Kidney tubule cell (primary cell): Measurements from ENCODE around the gene PAX7.
"Not testable (repeated sequence)": the region's sequence is repeated elsewhere in the genome, so short reads cannot be mapped to it uniquely, and the experiment has no call there.

ENCODE experiments used
- DNase-seq: peaks from one replicate; pipeline ENCODE4 v3.0.0-alpha.2; 2018; ENCODE audit warnings: low spot score

PAX7 gene

DNA sequence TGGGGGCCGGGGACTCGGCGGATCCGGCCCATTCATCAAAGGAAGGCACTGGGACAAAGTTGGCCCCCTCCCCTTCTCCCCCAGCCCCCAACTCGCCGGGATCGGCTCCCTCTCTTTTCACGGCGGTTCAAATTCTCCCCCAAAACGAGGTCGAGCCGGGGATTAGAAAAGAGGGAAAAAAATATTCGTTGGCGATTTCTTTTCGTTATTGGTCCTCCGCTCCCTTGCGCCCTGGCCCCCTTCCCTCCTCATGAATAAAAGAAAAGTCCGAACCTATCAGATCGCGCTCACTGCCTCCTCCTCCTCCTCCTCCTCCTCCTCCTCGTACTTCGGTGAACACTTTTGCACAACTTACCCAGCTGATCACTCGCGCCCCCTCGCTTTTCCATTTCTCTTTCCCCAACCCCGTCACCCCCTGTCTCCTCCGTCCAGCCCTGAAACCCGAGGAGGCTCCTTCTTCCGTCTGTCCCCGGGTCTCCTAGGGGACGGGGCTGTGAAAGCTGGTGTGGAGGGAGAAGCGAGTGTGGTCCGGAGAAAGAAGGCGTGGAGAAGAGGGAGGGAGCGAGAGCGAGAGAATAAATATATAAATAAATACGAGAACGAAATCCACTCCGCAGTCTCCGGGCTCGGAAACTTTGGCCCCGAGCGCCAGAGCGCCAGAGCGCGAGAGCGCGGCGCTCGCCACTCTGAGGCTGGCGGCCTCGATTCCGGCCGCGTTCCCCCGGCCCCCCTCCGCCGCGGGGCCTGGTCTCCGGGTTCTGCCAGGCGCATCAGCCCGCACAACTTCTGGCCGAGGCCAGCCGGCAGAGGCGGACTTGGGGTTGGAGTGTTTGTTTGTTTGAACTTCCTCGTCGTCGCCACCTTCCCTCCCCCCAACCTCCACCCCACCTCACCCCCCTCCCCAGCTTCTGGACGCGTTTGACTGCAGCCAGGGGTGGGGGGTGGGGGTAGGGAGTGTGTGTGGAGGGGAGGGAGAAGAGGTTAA lies at the start of gene PAX7:
Gene PAX7, plus strand, starts transcription at position 336 of the 985 bp plus-strand sequence. CDS start 758 bp downstream, outside the sequence.
- DNase-seq: no peak

GRCh38 chr1:18581420-18581880 lies 49.2 kb upstream of the PAX7 start:
- peak; percentile 22 for DNase-seq

DNA sequence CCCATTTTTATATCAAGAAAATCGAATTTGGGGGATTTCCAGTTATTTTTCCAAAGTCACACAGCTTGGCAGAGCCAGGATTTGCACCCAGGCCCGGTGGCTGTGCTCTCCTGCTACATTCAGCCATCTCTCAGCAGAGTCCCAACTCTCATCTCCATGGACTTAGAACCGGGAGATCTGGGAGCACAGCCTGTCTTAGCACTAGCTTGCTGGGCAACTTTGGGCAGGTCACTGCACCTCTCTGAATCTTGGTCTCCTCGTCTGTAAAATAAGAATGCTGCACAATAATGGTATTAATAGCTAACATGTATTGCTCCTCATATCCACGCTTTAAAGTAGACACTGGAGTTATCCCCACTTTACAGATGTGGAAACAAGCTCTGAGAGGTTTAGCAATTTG lies 47.8 kb upstream of the PAX7 start:
- DNase-seq: no peak

GRCh38 chr1:18583326-18583941 lies 47.2 kb upstream of the PAX7 start:
- no peak for DNase-seq

DNA sequence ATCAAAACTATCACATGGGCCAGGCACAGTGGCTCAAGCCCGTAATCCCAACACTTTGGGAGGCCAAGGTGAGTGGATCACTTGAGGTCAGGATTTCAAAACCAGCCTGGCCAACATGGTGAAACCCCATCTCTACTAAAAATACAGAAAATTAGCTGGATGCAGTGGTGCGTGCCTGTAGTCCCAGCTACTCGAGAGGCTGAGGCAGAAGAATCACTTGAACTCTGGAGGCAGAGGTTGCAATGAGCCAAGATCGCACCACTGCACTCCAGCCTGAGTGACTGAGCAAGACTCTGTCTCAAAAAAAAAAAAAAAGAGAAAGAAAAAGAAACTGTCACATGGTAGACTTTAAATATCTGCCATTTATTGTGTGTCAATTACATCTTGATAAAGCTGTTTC lies 44.6 kb upstream of the PAX7 start:
- not testable (repeated sequence) for DNase-seq

DNA sequence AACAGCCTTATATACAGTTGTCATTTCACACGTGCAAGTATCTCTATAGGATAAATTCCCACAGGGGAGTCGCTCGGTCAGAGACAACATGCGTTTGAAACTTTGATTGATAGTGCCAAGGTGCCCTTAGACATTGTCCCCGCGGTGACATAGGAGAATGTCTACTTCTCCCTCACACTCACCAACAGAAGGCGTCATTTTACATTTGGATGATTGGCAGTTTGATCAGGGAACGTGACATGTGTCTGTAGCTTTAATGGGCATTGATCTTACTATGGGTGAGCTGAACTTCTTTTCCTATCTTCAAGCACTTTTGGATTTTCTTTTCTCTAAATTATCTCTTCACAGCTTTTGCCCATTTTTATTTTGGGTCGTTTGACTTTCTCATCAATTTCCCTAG lies 42.6 kb upstream of the PAX7 start:
- no peak for DNase-seq

DNA sequence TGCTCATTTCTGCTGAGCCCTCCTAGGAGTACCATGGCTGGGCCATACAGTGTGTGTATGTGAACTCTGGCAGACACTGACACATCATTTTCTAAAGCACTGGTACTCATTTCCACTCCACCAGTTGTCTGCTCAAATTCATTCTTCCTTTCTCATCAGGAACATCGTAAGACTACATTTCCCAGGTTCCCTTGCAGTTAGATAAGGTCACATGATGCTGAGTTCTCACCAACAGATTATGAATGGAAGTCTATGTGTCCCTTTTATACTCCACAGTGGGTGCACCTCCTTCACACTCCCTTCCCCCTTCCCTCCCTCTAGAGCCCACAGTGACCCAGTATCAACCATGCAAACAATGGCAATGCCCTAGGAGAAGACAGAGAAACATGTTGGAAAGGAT lies 38.3 kb upstream of the PAX7 start:
- DNase-seq: no peak

- DNase-seq: peak; percentile 42
Observed at GRCh38 chr1:18597160-18598042, 33.2 kb upstream of the PAX7 start.

DNA sequence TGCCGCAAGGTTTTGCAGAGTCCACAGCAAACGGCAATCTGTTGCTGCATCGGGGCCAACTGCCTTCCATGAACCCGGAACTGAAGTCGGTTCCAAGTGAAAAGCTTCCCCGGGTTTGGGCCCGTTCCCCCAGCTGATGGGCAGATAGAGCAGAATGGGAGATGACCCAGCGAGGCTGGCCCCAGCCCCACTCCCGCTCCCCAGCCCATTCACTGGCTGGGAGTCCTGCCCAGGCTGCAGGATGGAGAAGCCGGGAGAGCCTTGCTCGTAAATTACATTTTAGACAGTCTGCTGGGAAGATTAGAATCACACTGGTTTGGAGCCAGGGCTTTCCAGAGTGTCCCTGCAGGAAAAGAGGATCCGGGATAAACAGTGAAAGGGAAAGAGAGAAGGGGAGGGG lies 31.6 kb upstream of the PAX7 start:
- DNase-seq: no peak

GRCh38 chr1:18599704-18600103 lies 30.9 kb upstream of the PAX7 start:
- no peak for DNase-seq

GRCh38 chr1:18602533-18603211 lies 28.0 kb upstream of the PAX7 start:
- DNase-seq: no peak

- DNase-seq: no peak
Observed at GRCh38 chr1:18603212-18603852, 27.3 kb upstream of the PAX7 start.

GRCh38 chr1:18606443-18607288 lies 24.0 kb upstream of the PAX7 start:
- DNase-seq: no peak

- DNase-seq: no peak
Observed at GRCh38 chr1:18607289-18607760, 23.3 kb upstream of the PAX7 start.

DNA sequence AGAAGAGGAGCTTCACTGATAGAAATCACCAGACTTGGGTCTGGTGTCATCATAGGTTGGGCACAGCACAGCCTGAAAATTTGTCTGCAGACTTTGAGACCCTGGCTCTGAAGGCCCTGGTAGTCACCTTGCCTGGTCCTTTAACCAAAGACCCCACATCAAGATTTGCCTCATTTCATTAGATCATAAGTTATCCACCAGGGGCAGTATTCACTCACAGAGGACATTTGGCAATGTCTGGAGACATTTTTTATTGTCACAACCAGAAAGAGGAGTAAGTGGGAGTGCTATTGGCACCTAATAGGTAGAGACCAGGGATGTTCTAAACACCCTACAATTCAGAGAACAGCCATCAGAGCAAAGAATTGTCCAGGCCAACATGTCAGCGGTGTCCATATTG lies 22.1 kb upstream of the PAX7 start:
- DNase-seq: no peak

DNA sequence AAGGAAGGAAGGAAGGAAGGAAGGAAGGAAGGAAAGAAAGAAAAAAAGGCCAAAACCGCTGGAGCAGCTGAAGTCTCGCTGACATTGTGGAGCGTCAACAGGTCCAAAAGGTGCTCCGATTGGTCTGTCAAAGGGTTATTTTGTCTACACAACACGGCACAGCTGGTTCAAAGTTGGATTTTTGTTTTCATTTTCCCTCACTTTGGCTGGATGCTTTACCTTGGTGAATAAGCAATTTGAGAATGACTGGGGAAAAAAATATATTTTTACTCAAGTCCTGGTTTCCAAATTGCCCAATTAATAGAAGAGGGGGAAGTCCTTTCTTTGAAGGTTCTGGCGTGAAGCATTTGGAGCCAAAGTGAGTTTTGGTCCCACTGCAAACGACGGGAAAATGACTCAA lies 19.3 kb upstream of the PAX7 start:
- DNase-seq: no peak

DNA sequence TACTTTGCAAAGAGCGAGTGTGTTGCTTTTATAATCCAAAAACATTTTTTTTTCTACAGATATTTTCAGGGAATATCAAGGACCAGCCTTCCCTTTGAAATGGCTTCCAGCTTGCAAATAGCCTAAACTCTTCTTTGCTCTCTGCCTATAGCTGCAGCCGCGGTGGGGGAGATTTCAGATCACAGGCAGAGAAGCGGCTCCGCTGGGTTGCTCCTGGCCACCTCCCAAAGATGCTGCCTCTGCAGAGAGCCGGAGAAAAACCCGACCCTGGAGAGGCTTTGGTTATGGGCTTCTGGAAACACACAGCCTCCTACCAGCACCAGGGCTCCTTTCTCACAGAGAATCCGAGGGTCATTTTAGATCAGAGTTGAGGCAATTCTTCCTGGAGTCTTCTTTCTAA lies 18.6 kb upstream of the PAX7 start:
- no peak for DNase-seq

- no peak for DNase-seq
Observed at GRCh38 chr1:18614069-18614735, 16.4 kb upstream of the PAX7 start.
